Esophagus muscularis mucosa (tissue), 4 donors: ENCODE measurements around the gene ZBTB7B.

ENCODE experiments used
- EP300 ChIP-seq: sonication (generic); formaldehyde crosslinking; IDR thresholded peaks from one replicate; pipeline ENCODE4 v1.6.1; 2017; ENCODE audit warnings: antibody characterized with exemption
- POLR2A ChIP-seq: fragments of 450-650 bp; IDR thresholded peaks from one replicate; pipeline ENCODE4 v1.6.1; 2017; ENCODE audit warnings: antibody characterized with exemption, moderate library complexity, mild to moderate bottlenecking, low read depth
- POLR2AphosphoS5 ChIP-seq, 2 donors: sonication (generic); formaldehyde crosslinking; IDR thresholded peaks; one replicate each; pipeline ENCODE4 v1.6.1; 2017; ENCODE audit warnings: antibody characterized with exemption in 2 of 2
- TF ChIP-seq, protein P1 (sequence below), 3 experiments: fragments of 200-600 bp in 2 of 3; fragments of 450-650 bp in 1 of 3; sonication (generic) in 2 of 3; IDR thresholded peaks; one replicate each; pipeline ENCODE4 v1.5.1; 2017 to 2019; ENCODE audit warnings: antibody characterized with exemption in 3 of 3, mild to moderate bottlenecking in 2 of 3, moderate library complexity in 1 of 3

DNA sequence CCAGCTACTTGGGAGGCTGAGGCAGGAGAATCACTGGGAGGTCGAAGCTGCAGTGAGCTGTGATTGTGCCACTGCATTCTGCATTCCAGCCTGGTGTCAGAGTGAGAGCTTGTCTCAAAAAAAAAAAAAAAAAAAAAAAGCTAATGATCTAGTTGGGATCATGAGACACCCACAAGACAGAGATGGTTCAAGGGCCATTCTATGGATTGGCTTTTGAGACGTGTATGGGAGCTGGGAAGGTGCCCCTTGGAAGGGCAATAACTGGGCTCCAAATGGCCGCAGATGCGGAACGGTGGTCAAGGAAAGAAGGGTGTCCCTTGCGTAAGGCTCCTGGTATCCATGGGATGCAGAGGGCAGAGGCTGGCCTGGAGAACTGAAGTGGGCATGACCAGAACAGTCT is 41.8 kb downstream of the ZBTB7B start:
- TF ChIP-seq, protein P1, sequence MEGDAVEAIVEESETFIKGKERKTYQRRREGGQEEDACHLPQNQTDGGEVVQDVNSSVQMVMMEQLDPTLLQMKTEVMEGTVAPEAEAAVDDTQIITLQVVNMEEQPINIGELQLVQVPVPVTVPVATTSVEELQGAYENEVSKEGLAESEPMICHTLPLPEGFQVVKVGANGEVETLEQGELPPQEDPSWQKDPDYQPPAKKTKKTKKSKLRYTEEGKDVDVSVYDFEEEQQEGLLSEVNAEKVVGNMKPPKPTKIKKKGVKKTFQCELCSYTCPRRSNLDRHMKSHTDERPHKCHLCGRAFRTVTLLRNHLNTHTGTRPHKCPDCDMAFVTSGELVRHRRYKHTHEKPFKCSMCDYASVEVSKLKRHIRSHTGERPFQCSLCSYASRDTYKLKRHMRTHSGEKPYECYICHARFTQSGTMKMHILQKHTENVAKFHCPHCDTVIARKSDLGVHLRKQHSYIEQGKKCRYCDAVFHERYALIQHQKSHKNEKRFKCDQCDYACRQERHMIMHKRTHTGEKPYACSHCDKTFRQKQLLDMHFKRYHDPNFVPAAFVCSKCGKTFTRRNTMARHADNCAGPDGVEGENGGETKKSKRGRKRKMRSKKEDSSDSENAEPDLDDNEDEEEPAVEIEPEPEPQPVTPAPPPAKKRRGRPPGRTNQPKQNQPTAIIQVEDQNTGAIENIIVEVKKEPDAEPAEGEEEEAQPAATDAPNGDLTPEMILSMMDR (IDR thresholded peaks at IDR 0.05): no peak
- no peak for TF ChIP-seq POLR2A
- TF ChIP-seq POLR2AphosphoS5 (IDR thresholded peaks at IDR 0.05): no peak
- TF ChIP-seq EP300: no peak
